Mesangial cell (primary cell): ENCODE results near the gene GOLGA5. TPM values are rescaled to one million over a fixed set of nuclear protein-coding genes. Genes with fewer than 3 reads are reported as not detected.

Experiments
- total RNA-seq: library from RNA; depleted of rRNA; stranded (reverse); fragments of >200 nt; gene quantifications from 2 replicates; pipeline ENCODE4 v1.2.3, GENCODE V29; 2015

GOLGA5 gene, protein sequence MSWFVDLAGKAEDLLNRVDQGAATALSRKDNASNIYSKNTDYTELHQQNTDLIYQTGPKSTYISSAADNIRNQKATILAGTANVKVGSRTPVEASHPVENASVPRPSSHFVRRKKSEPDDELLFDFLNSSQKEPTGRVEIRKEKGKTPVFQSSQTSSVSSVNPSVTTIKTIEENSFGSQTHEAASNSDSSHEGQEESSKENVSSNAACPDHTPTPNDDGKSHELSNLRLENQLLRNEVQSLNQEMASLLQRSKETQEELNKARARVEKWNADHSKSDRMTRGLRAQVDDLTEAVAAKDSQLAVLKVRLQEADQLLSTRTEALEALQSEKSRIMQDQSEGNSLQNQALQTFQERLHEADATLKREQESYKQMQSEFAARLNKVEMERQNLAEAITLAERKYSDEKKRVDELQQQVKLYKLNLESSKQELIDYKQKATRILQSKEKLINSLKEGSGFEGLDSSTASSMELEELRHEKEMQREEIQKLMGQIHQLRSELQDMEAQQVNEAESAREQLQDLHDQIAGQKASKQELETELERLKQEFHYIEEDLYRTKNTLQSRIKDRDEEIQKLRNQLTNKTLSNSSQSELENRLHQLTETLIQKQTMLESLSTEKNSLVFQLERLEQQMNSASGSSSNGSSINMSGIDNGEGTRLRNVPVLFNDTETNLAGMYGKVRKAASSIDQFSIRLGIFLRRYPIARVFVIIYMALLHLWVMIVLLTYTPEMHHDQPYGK
- total RNA-seq = 19.4 and 25.2 TPM in 2 replicates

DNA sequence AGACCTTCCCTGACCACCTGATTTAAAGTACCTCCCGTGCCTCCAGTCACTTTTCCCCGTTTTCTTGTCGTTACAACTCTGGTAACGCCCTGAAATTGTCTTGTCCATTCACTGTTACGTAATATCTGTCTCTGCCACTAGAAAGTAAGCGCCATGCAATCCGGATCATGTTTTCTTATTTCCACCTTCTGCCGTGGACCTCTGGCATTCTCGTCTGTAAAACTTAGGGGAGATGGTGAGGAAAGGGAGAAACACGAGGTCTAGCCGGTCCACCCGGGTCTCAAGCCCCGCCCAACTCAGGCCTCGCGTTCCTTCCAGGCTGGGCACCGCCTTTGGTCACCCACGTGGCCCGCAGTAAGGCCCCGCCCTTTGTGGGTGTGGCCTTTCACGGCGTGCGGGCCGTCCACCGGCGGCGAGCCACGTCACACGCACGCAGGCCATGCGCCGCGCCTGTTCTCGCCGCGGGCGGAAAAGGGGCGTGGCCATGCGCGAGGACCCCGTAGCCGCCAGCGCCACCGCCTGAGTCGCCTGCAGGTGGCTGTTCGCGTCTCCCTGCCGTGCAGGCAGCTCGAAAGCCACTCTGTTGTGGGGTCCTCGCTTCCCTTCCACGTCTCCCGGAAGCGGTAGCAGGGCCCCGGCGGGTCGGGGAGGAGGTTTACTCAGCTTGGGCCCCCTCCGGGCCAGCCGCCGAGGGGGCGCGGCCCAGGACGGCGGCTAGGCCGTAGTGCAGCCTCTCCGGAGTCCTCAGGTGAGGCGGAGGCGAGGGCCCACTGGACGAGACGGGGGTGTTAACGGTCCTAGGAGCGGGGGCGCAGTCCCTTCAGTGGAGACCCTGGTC lies at the start of gene GOLGA5:
Gene GOLGA5 (plus strand): TSS at position 597 of the 838 bp plus-strand sequence. CDS start 3,133 bp downstream, outside the sequence.

DNA sequence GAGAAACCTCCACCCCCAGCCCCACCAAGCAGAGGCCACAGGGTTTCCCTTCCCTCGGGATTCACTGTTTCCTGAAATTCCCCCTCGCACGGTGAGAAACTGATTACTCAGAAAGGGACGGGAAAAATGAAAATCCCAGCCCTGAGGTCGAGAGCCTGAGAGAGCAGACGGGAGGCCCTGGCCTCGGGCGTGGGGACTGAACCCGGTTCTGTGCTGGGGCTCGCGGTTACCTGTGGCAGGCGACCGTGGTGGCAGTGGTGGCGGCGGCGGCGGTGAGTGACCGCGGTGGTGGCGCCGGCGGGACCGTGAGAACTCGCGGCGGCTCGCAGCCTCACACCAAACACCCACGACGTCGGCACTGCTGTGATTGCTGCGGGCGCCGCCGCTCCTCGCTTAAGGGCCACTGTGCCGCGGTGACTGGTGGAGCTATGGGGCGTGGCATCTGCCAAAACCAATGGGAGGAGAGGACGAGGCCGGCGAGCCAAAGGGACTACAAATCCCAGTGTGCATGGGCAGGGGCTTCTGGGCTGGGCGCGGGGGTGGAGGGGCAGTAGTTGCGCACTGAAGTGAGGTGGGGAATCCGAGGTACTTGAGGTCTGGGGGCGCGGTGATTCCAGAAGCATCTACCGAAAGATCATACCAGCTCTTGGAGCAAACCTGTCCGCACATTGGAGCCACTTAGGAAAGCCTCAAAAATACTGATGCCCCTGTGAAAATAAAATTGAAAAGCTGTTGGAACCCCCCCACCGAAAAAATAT lies 45.7 kb upstream of the GOLGA5 start, which contains the start of gene LGMN:
Gene LGMN (minus strand): TSS at position 369 of the 758 bp plus-strand sequence. CDS start 15,841 bp downstream, outside the sequence.

Other genes starting within 250 kb of the GOLGA5 start
- 47.6 and 84.4 TPM in 2 replicates for gene LGMN, start 45.7 kb upstream of the GOLGA5 start, total RNA-seq
- 0.13 TPM in 1 of 2 replicates, not detected in the other for gene CHGA, start 128.8 kb downstream of the GOLGA5 start, total RNA-seq